Parathyroid adenoma (tissue), 2 donors: ENCODE measurements around the gene SUDS3.

ENCODE experiments used
- H2AFZ ChIP-seq: fragments of 300-600 bp; sonication (generic); one replicate; pipeline ENCODE4 v1.7.0; 2017; ENCODE audit warnings: antibody characterized with exemption, mild to moderate bottlenecking
- H3K27ac ChIP-seq: fragments of 300-600 bp; sonication (generic); one replicate; pipeline ENCODE4 v1.7.0; 2017
- H3K27me3 ChIP-seq: fragments of 300-600 bp; sonication (generic); one replicate; pipeline ENCODE4 v1.7.0; 2017; ENCODE audit warnings: low read length; ENCODE audit not compliant: control insufficient read depth, insufficient read depth
- H3K36me3 ChIP-seq: fragments of 300-600 bp; sonication (generic); one replicate; pipeline ENCODE4 v1.7.0; 2017; ENCODE audit warnings: low read length; ENCODE audit not compliant: control insufficient read depth, insufficient read depth
- H3K4me1 ChIP-seq: fragments of 300-600 bp; sonication (generic); one replicate; pipeline ENCODE4 v1.7.0; 2017; ENCODE audit warnings: control low read depth
- H3K4me2 ChIP-seq: fragments of 300-600 bp; sonication (generic); one replicate; pipeline ENCODE4 v1.7.0; 2017; ENCODE audit warnings: low read length
- H3K4me3 ChIP-seq: fragments of 300-600 bp; sonication (generic); one replicate; pipeline ENCODE4 v1.7.0; 2017; ENCODE audit warnings: low read depth, low read length
- H3K79me2 ChIP-seq: fragments of 300-600 bp; sonication (generic); one replicate; pipeline ENCODE4 v1.7.0; 2017; ENCODE audit warnings: control low read depth
- H3K9ac ChIP-seq: fragments of 300-600 bp; sonication (generic); one replicate; pipeline ENCODE4 v1.7.0; 2017; ENCODE audit warnings: mild to moderate bottlenecking
- H3K9me3 ChIP-seq: fragments of 300-600 bp; sonication (generic); one replicate; pipeline ENCODE4 v1.7.0; 2017; ENCODE audit warnings: low read length; ENCODE audit not compliant: control insufficient read depth
- CTCF ChIP-seq: fragments of 300-600 bp; sonication (generic); IDR thresholded peaks from one replicate; pipeline ENCODE4 v1.7.0; 2017; ENCODE audit warnings: antibody characterized with exemption, mild to moderate bottlenecking
- donor health status: primary hyperparathyroidism.

Gene SUDS3

GRCh38 chr12:118446247-118446646 is 69.9 kb downstream of the SUDS3 start:
- H3K27me3 ChIP-seq = peaks cover 4% of the 10 kb centered on the region
- no peak overlapping the region for H3K4me2 ChIP-seq
- no peak overlapping the region for H3K9ac ChIP-seq
- no peaks in the 10 kb centered on the region for H3K4me1 ChIP-seq
- no peak overlapping the region for H2AFZ ChIP-seq
- H3K9me3 ChIP-seq = no peaks in the 10 kb centered on the region
- H3K27ac ChIP-seq = no peak overlapping the region
- no peaks in the 10 kb centered on the region for H3K79me2 ChIP-seq
- no peak for TF ChIP-seq CTCF
- no peaks in the 10 kb centered on the region for H3K36me3 ChIP-seq
- no peak overlapping the region for H3K4me3 ChIP-seq

GRCh38 chr12:118447181-118447580 is 70.8 kb downstream of the SUDS3 start:
- Histone ChIP-seq H3K4me2 (no peak overlapping the region), H3K9me3 (no peaks in the 10 kb centered on the region), H3K27me3 (peaks cover 4% of the 10 kb centered on the region), H2AFZ (no peak overlapping the region), H3K79me2 (no peaks in the 10 kb centered on the region), H3K4me3 (no peak overlapping the region), H3K27ac (no peak overlapping the region), H3K9ac (no peak overlapping the region), H3K36me3 (no peaks in the 10 kb centered on the region), H3K4me1 (no peaks in the 10 kb centered on the region)
- no peak for TF ChIP-seq CTCF

GRCh38 chr12:118448341-118448740 is 72.0 kb downstream of the SUDS3 start:
- no peak for TF ChIP-seq CTCF
- Histone ChIP-seq H3K9me3 (no peaks in the 10 kb centered on the region), H3K27ac (no peak overlapping the region), H3K4me2 (no peak overlapping the region), H3K36me3 (no peaks in the 10 kb centered on the region), H3K9ac (no peak overlapping the region), H3K27me3 (peaks cover 4% of the 10 kb centered on the region), H3K4me1 (no peaks in the 10 kb centered on the region), H3K79me2 (no peaks in the 10 kb centered on the region), H2AFZ (no peak overlapping the region), H3K4me3 (no peak overlapping the region)

- H3K4me3 ChIP-seq = no peak overlapping the region
- H3K9me3 ChIP-seq = no peaks in the 10 kb centered on the region
- H3K27me3 ChIP-seq = no peaks in the 10 kb centered on the region
- H3K27ac ChIP-seq = no peak overlapping the region
- no peak overlapping the region for H2AFZ ChIP-seq
- no peaks in the 10 kb centered on the region for H3K79me2 ChIP-seq
- TF ChIP-seq CTCF = no peak
- H3K9ac ChIP-seq = no peak overlapping the region
- no peak overlapping the region for H3K4me2 ChIP-seq
- no peaks in the 10 kb centered on the region for H3K4me1 ChIP-seq
- H3K36me3 ChIP-seq = no peaks in the 10 kb centered on the region
These were observed 79.0 kb downstream of the SUDS3 start for GRCh38 chr12:118455327-118455726.

GRCh38 chr12:118456741-118457140 is 80.4 kb downstream of the SUDS3 start:
- Histone ChIP-seq H3K27ac (no peak overlapping the region), H3K4me3 (no peak overlapping the region), H3K4me1 (no peaks in the 10 kb centered on the region), H3K9me3 (no peaks in the 10 kb centered on the region), H3K9ac (no peak overlapping the region), H3K79me2 (no peaks in the 10 kb centered on the region), H3K36me3 (no peaks in the 10 kb centered on the region), H3K4me2 (no peak overlapping the region), H3K27me3 (no peaks in the 10 kb centered on the region), H2AFZ (no peak overlapping the region)
- no peak for TF ChIP-seq CTCF
